ENCODE measurements around the gene HAND2.

Gene HAND2

GRCh38 chr4:173477016-173477415 is 53.0 kb downstream of the HAND2 start:
- no peak for DNase-seq (ENCODE audit: low spot score)
